SKM-1 treated with dmso at 0.1 percent for 144 hours (cell line): Measurements from ENCODE around the gene DNAI1.
A peak's percentile ranks its signal among the peaks of the same experiment; 100 is the strongest.

Source experiments
- DNase-seq: peaks from one replicate; lab custom pipeline; 2025; ENCODE audit not compliant: unreplicated experiment; lab: John Stamatoyannopoulos, UW

The DNAI1 gene

GRCh38 chr9:34510497-34511468 is 52.2 kb downstream of the DNAI1 start:
- no peak for DNase-seq

- no peak for DNase-seq
Observed at GRCh38 chr9:34512131-34513078, 53.8 kb downstream of the DNAI1 start.

- DNase-seq, result no peak
Observed at GRCh38 chr9:34513567-34514214, 55.1 kb downstream of the DNAI1 start.

- DNase-seq, result no peak
Observed at GRCh38 chr9:34514401-34514800, 55.8 kb downstream of the DNAI1 start.

- DNase-seq, result no peak
Observed at GRCh38 chr9:34514816-34515215, 56.2 kb downstream of the DNAI1 start.

- DNase-seq, result no peak
Observed at GRCh38 chr9:34515959-34516358, 57.4 kb downstream of the DNAI1 start.

GRCh38 chr9:34517185-34517584 is 58.6 kb downstream of the DNAI1 start:
- DNase-seq, result no peak

- DNase-seq, result no peak
Observed at GRCh38 chr9:34518110-34518616, 59.6 kb downstream of the DNAI1 start.

GRCh38 chr9:34518896-34519295 is 60.3 kb downstream of the DNAI1 start:
- no peak for DNase-seq

GRCh38 chr9:34519321-34520020 is 60.9 kb downstream of the DNAI1 start:
- DNase-seq, result no peak

GRCh38 chr9:34520096-34520495 is 61.5 kb downstream of the DNAI1 start:
- DNase-seq, result no peak

GRCh38 chr9:34520505-34521385 is 62.1 kb downstream of the DNAI1 start:
- no peak for DNase-seq

GRCh38 chr9:34521406-34522045 is 62.9 kb downstream of the DNAI1 start:
- DNase-seq, result no peak

GRCh38 chr9:34522091-34522887 is 63.7 kb downstream of the DNAI1 start:
- DNase-seq, result no peak

GRCh38 chr9:34522971-34523797 is 64.6 kb downstream of the DNAI1 start, which contains the start of gene ENHO:
TSS of gene ENHO (minus strand) at chr9:34522990. CDS start at chr9:34521695, 1,295 bp downstream.
- DNase-seq, result peak; percentile 80

GRCh38 chr9:34524349-34524748 is 65.7 kb downstream of the DNAI1 start:
- DNase-seq, result no peak

- no peak for DNase-seq
Observed at GRCh38 chr9:34526026-34526425, 67.4 kb downstream of the DNAI1 start.
